AG04449 (cell line): Measurements from ENCODE around the gene KCNA3.
"Not testable (repeated sequence)": the region's sequence is repeated elsewhere in the genome, so short reads cannot be mapped to it uniquely, and the experiment has no call there.

Source experiments
- CTCF ChIA-PET: fragments of 350-600 bp; formaldehyde crosslinking; extraction: SDS; loops from one replicate; lab custom pipeline; 2021; ENCODE audit warnings: antibody characterized with exemption; lab: Yijun Ruan, JAX
- POLR2A ChIA-PET: fragments of 400-600, 350-600 bp; formaldehyde crosslinking; extraction: SDS; loops from one replicate; lab custom pipeline; 2020; ENCODE audit warnings: antibody characterized with exemption, inconsistent platforms; lab: Yijun Ruan, JAX
- DNase-seq: peaks from one replicate; pipeline ENCODE4 v3.0.0-alpha.2; 2010; ENCODE audit warnings: low read depth, low spot score
- H3K4me3 ChIP-seq: 2 replicates; pipeline ENCODE4 v1.5.1; 2011; ENCODE audit warnings: low read depth, mild to moderate bottlenecking, control low read depth, low read length
- CTCF ChIP-seq: IDR thresholded peaks from one replicate; pipeline ENCODE4 v1.5.1; 2011; ENCODE audit warnings: mild to moderate bottlenecking, moderate library complexity, low read length, control low read depth, inconsistent platforms; ENCODE audit not compliant: insufficient read depth; ENCODE audit errors: missing control alignments

KCNA3 gene

GRCh38 chr1:110671361-110671760 lies 3.4 kb downstream of the KCNA3 start:
- CTCF ChIA-PET = no interaction called here
- DNase-seq = no peak
- no peak overlapping the region for H3K4me3 ChIP-seq
- POLR2A ChIA-PET = no interaction called here
- TF ChIP-seq CTCF = no peak

- no peak for TF ChIP-seq CTCF
- ChIA-PET CTCF (no interaction called here), POLR2A (no interaction called here)
- no peak overlapping the region for H3K4me3 ChIP-seq
- no peak for DNase-seq
These were observed 6.2 kb downstream of the KCNA3 start for GRCh38 chr1:110668549-110668948.

DNA sequence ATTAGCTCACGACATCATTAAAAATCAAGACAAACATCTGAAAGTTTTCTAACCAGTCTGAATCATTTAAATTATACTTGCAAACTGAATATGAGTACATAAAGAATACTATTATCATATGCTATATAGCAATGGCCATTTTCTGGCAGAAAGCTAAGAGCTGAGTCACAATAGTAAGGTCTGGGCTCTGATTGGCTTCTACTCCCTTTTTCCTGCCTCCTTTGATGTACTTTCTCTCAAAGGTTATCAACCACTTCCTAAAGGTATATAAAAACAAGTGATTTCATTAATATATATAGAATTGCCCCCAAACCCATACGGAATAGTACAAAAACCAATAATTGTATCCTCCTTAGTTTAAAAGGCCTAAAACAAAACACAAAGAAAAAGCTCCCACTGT lies 7.0 kb downstream of the KCNA3 start:
- TF ChIP-seq CTCF = no peak
- CTCF ChIA-PET = no interaction called here
- DNase-seq = no peak
- no peak overlapping the region for H3K4me3 ChIP-seq
- POLR2A ChIA-PET = no interaction called here

GRCh38 chr1:110663241-110663640 lies 11.5 kb downstream of the KCNA3 start:
- ChIA-PET CTCF (no interaction called here), POLR2A (no interaction called here)

GRCh38 chr1:110659559-110659958 lies 15.2 kb downstream of the KCNA3 start:
- H3K4me3 ChIP-seq, POLR2A ChIA-PET, DNase-seq, CTCF ChIA-PET: not testable (repeated sequence)

More at GRCh38 chr1:110663241-110663640, 11.5 kb downstream of the KCNA3 start:
- DNase-seq = no peak
- H3K4me3 ChIP-seq = no peak overlapping the region
- no peak for TF ChIP-seq CTCF

GRCh38 chr1:110657351-110657750 lies 17.4 kb downstream of the KCNA3 start:
- ChIA-PET CTCF (no interaction called here), POLR2A (no interaction called here)
- no peak for TF ChIP-seq CTCF

GRCh38 chr1:110650609-110651008 lies 24.1 kb downstream of the KCNA3 start:
- no peak for DNase-seq
- H3K4me3 ChIP-seq = no peak overlapping the region
- no peak for TF ChIP-seq CTCF
- ChIA-PET POLR2A (no interaction called here), CTCF (no interaction called here)

More at GRCh38 chr1:110657351-110657750, 17.4 kb downstream of the KCNA3 start:
- no peak for DNase-seq
- H3K4me3 ChIP-seq = no peak overlapping the region
